Chondrocyte (in vitro differentiated cells): ENCODE data around the gene RPRD1B. TPM values are rescaled to one million over a fixed set of nuclear protein-coding genes. Genes with fewer than 3 reads are reported as not detected.

Experiments used
- DNase-seq: peaks from one replicate; pipeline ENCODE4 v3.0.0; 2021; ENCODE audit warnings: mixed read lengths, low spot score
- H3K27ac Mint-ChIP-seq: one replicate; pipeline ENCODE4 v1.8.0; 2021; ENCODE audit warnings: mild to moderate bottlenecking, moderate library complexity, mixed read lengths; ENCODE audit not compliant: unreplicated experiment
- H3K27me3 Mint-ChIP-seq: 2 replicates; pipeline ENCODE4 v1.8.0; 2021; ENCODE audit warnings: low read depth, mixed read lengths
- H3K36me3 Mint-ChIP-seq: 2 replicates; pipeline ENCODE4 v1.8.0; 2021; ENCODE audit warnings: low read depth, mixed read lengths
- H3K4me1 Mint-ChIP-seq: 2 replicates; pipeline ENCODE4 v1.8.0; 2021; ENCODE audit warnings: low read depth, mild to moderate bottlenecking, mixed read lengths
- H3K4me3 Mint-ChIP-seq: one replicate; pipeline ENCODE4 v1.8.0; 2021; ENCODE audit warnings: mild to moderate bottlenecking, moderate library complexity, mixed read lengths; ENCODE audit not compliant: unreplicated experiment
- H3K9me3 Mint-ChIP-seq: 2 replicates; pipeline ENCODE4 v1.8.0; 2021; ENCODE audit warnings: low read depth, mixed read lengths
- total RNA-seq: library from RNA; stranded (reverse); gene quantifications from 3 replicates; pipeline ENCODE4 v1.2.1, GENCODE V29; 2021
- TF ChIP-seq, protein P1 (sequence below): fragments of 200-600 bp; sonication (generic); IDR thresholded peaks from 2 replicates; pipeline ENCODE4 v1.5.0; 2021; ENCODE audit warnings: antibody characterized with exemption, mild to moderate bottlenecking, moderate library complexity

The RPRD1B gene
- total RNA-seq, 1 donor from 2014 or later = 16.9 TPM

DNA sequence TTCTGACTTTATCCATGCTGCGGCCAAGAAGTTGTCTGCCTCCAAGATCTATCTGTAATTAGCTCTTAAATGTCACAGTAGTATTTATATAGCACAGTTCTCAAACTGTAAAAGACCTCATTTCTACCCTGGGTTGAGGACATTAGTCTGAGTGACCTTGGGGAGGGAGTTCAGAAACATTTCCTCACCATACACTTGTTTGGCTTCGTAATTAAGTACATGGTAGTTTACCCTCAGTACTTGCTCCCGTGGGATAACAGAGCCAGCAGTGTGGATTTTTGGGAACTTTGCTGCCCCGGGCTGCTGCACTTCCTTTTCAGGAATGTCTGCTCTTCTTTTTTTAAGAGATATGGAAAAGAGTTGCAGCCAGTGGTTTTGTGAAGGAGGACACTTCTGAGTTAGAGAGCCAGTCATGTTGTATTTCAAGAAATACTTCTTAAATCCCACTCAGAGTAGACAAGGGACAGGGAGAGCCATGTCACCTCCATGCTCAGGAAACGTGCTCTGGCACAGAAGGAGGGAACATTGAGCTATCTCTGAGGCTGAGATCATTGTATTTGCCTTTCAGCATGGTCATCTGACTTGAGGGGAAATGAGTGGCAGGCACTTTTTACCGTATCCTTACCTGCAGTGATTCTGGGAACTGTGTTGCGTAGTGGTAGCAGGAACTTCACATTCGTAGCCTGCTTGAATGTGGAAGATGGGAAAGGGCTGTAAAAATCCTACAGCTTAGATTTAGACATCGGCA lies 33.6 kb downstream of the RPRD1B start:
- H3K36me3 Mint-ChIP-seq = peaks cover 48% of the 10 kb centered on the region

DNA sequence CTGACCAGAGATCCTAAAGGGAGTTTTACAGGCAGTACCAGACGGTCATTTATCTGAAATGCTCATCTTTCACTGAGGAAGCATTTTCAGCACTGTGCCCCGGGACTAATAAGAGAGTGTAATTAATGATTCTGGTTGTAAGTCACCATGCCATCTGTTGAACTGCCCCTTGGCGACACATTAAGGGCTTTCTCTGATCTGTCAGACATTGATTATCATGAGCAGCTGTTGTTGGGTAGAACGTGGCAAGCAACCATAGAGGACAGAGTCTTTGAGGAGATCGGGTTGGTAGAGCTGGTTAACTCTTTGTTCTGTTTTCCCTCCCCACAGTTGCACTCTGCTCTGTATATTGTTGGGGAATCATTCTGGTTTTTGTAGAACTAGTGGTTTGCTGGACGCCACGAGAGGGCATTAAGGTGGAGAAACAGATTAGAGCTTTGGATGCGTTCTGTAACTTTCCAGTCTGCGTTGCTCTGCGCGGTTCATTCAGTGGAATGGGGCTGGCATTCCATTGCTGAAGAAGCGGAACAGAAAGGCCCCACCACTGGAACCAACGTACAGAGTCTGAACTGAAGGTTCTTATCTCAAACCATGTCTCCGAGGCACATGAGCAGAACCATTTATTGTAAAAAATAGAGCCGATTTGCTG lies 34.3 kb downstream of the RPRD1B start:
- Mint-ChIP-seq H3K27me3 (no peaks in the 10 kb centered on the region), H3K4me3 (no peak overlapping the region), H3K36me3 (peaks cover 50% of the 10 kb centered on the region), H3K4me1 (peaks cover 20% of the 10 kb centered on the region), H3K9me3 (no peaks in the 10 kb centered on the region), H3K27ac (no peak overlapping the region)
- TF ChIP-seq, protein P1, sequence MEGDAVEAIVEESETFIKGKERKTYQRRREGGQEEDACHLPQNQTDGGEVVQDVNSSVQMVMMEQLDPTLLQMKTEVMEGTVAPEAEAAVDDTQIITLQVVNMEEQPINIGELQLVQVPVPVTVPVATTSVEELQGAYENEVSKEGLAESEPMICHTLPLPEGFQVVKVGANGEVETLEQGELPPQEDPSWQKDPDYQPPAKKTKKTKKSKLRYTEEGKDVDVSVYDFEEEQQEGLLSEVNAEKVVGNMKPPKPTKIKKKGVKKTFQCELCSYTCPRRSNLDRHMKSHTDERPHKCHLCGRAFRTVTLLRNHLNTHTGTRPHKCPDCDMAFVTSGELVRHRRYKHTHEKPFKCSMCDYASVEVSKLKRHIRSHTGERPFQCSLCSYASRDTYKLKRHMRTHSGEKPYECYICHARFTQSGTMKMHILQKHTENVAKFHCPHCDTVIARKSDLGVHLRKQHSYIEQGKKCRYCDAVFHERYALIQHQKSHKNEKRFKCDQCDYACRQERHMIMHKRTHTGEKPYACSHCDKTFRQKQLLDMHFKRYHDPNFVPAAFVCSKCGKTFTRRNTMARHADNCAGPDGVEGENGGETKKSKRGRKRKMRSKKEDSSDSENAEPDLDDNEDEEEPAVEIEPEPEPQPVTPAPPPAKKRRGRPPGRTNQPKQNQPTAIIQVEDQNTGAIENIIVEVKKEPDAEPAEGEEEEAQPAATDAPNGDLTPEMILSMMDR = no peak
- no peak for DNase-seq

More for the DNA sequence above, 33.6 kb downstream of the RPRD1B start:
- Mint-ChIP-seq H3K4me1 (peaks cover 13% of the 10 kb centered on the region), H3K9me3 (no peaks in the 10 kb centered on the region), H3K27me3 (no peaks in the 10 kb centered on the region), H3K4me3 (no peak overlapping the region), H3K27ac (peak overlapping the region; percentile 9)
- DNase-seq = no peak
- TF ChIP-seq, protein P1 = no peak

DNA sequence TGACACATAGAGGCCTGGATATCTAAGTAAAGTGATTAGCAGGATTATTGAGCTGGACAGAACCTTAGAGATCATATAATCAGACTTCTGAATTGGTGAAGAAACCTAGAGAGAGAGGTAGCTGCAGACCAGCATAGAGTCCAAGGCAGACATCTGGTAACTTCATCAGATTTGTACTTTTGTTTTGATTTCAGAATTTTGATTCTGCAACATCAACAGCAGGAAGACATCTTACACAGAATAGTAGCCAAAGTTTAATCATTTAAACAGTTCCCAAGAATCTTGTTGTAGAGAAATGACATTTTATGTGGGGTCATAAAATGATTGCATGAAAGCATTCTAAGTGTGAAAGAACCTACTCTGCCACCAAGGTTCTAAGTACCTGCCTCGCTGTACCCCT lies 39.4 kb downstream of the RPRD1B start:
- H3K27me3 Mint-ChIP-seq = no peaks in the 10 kb centered on the region
- H3K4me3 Mint-ChIP-seq = no peak overlapping the region
- peak overlapping the region; percentile 53 for H3K27ac Mint-ChIP-seq
- H3K36me3 Mint-ChIP-seq = peaks cover 31% of the 10 kb centered on the region
- TF ChIP-seq, protein P1 = no peak
- peaks cover 53% of the 10 kb centered on the region for H3K4me1 Mint-ChIP-seq
- no peaks in the 10 kb centered on the region for H3K9me3 Mint-ChIP-seq
- DNase-seq = no peak

DNA sequence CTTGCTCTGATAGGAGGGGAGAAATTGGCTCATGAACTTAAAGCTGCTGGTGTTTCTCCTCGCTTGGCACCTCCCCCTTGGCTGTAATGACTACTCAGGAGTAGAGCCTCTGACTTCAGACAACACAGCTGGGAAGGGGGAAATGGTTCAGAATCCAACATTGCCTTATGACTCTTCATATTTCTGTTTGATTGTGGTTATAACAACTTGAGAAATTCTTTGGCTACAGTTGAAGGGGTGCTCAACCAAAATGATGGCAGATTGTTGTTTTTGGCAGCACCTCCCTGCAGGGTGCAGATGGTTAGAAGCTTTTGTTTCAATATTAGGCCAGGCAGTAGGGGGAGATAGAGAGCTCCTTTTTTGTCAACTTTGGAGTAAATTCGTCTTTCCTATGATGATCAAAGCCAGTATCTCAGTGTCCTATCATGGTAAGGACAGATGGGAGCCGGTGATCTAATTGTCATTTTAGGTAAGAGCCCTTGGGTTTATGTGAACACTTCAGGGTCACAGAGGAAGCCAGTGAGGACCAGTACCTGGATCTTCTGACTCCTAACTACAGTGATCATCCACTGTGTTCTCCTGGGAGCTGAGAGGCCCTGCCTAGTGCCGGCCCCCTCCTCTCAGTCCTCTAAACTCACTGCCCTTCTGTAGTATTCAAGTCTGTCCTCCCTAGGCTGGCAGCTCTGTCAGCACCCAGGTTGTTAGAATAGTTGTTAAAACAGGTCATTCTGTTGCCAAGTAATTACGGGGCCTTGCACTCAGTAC lies 39.9 kb downstream of the RPRD1B start:
- Mint-ChIP-seq H3K4me1 (peaks cover 53% of the 10 kb centered on the region), H3K9me3 (no peaks in the 10 kb centered on the region), H3K4me3 (no peak overlapping the region), H3K36me3 (peaks cover 34% of the 10 kb centered on the region), H3K27me3 (no peaks in the 10 kb centered on the region), H3K27ac (peak overlapping the region; percentile 88)
- DNase-seq = no peak
- TF ChIP-seq, protein P1 = peak; percentile 93
